Inflammatory macrophage treated with lipopolysaccharide for 4 hours (primary cell): Measurements from ENCODE around the gene FAM117B.
"Not testable (repeated sequence)": the region's sequence is repeated elsewhere in the genome, so short reads cannot be mapped to it uniquely, and the experiment has no call there.

Experiments used
- DNase-seq: peaks from one replicate; pipeline ENCODE4 v3.0.0-alpha.2; 2020

Gene FAM117B

DNA sequence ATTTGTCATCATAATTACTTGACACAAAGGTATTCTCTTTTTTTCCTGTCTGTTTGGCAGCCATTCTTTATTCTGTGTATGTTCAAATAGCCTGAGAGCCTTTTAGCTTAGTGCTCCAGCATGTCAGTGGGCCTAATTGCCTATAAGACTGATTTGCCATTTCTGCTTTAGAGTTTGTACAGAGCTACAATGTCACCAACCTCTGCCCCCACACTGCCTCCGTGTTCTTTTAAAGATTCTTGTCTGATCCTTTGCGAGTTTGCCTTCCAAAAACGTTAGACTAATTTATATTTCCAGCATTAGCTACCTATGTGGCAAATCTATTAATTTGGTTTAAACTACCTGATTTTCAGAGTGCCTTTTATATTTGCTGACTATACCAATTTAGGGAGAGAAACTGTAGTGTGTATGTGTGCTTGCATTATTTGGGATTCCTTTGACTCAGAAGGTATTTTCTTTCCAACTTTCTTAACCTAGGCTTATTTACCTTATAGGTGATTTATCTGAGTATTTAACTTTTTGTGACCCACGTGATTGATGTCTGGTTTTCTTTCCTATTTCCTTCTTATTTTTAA is 70.8 kb downstream of the FAM117B start:
- no peak for DNase-seq

- not testable (repeated sequence) for DNase-seq
Measured at GRCh38 chr2:202714971-202715935, 80.5 kb downstream of the FAM117B start.

- no peak for DNase-seq
Measured at GRCh38 chr2:202716114-202716718, 81.4 kb downstream of the FAM117B start.

DNA sequence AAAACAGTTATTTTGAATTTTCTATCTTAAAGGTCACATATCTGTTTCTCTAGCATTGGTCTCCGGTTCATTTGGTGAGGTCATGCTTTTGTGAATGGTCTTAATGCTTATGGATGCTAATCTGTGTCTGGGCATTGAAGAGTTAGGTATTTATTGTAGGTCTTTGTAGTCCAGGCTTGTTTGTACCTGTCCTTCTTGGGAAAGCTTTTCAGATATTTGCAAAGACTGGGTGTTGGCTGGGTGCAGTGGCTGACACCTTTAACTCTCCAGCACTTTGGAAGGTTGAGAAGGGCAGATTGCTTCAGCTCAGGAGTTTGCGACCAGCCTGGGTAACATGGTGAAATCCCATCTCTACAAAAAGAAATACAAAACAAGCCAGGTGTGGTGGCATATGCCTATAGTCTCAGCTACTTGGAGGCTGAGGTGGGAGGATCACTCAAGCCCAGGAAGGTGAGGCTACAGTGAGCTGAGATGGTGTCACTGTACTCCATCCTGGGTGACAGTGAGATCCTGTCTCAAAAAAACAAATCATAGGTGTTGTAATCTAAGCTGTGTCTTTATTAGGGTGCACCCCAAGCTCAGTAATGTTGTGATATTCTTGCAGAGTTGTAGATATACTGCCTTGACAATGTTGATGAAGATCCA is 82.3 kb downstream of the FAM117B start:
- DNase-seq, result no peak

DNA sequence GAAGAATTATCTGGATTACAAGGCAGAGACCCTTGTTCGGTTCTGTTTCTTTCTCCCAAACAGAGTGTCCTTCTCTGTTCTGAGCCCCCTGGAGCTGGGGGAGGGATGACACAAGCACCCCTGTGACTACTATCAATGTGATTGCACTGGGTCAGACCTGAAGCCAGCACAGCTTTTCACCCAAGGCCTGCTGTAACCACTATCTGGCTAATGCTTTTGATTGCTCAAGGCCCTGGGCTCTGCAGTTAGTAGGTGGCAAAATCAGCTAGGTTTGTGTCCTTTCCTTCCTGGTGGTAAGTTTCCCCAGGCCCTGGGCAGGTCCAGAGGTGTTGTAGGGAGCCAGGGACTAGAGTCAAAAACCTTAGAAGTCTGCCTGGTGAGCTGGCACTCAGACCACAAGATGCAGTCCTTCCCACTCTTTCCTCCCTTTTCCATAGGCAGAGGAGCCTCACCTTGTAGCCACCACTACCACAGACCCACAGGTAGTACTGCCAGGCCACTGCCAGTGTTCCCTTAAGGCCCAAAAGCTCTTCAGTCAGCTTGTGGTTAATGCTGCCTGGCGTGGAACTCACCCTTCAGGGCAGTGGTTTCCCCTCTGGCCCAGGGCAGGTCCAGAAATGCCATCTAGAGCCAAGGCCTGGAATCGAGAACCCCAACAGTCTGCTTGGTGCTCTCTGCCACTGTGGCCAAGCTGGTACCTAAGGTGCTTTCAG is 83.0 kb downstream of the FAM117B start:
- DNase-seq, result no peak

DNA sequence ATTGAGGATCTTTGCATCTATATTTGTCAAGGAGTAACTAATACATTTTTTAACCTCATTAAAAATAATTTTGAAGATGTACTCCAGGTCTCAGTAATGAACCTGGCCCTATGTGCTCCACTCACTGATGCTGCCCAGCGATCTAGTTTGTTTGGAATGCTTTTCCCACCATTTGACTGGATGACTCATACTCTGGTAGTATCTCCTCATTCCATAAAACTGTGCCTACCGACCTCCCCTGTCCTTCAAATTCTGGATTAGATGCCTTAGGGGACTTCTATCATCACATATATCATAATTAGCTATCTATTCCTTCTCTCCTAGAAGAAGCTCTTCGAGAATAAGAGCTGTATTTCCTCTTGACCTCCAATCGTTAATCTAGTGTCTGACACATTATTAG is 83.8 kb downstream of the FAM117B start:
- no peak for DNase-seq

GRCh38 chr2:202720226-202720625 is 85.5 kb downstream of the FAM117B start:
- no peak for DNase-seq

DNA sequence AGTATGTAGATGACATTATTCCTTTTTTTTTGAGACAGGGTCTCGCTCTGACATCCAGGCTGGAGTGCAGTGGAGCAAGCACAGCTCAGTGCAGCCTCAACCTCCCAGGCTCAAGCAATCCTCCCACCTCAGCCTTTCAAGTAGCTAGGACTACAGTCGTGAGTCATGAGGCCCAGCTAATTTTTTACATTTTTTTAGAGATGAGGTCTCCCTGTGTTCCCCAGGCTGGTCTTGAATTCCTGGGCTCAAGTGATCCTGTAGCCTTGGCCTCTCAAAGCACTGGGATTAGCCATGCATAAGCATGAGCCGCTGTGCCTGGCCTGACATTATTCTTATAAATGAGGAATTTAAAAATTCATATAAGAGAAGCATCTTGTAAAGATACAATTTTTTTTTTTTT is 86.9 kb downstream of the FAM117B start:
- DNase-seq, result no peak

DNA sequence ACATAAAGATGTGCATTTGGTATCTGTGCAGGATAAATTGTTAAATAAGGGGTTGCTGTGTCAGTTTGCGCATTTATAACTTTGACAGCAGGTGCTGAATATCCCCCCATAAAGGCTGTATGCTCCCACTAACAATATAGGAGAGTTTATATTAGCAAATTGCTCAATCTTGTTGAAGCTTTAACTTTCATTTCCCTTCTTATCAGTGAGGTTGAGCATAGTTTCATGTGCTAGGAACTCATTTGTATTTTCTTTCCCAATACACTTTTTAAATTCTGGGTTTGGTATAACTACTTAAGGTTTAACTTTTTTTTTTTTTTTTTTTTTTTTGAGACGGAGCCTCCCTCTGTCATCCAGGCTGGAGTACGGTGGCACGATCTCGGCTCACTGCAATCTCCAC is 89.0 kb downstream of the FAM117B start:
- peak; percentile 62 for DNase-seq

DNA sequence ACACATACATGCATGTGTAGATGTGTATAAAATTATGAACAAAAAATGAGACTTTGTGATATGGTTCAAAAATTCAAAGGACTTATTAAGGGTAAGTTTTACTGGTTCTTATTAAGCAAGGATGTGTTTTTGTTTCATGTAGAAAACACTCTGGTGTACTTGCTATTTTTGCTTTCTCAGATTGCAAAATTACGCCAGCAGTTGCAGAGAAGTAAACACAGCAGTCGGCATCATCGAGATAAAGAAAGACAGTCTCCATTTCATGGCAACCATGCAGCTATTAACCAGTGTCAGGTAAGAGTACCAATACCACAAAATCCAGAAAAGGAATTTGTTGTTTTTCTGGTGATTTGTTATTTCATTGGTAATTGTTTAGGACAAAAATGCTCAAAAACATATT is 91.3 kb downstream of the FAM117B start:
- DNase-seq, result no peak

DNA sequence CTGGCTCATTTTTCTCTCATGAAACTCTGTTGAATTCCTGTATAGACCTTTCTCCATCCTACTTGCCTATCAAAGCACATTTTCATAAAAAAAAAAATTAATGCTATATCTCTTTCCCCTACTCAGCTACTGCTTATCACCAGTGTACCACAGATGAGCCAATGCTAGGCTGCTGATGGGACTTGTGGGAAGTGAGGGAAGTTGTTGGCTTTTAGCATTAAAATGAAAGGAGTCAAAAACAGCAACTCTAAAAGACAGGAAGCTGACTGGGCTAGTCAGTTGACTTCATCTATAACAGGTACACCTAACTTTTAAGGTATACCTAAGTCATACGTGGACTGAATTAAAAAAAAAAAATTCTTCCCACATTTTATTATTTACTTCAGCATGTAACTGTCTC is 102.1 kb downstream of the FAM117B start:
- DNase-seq, result no peak

DNA sequence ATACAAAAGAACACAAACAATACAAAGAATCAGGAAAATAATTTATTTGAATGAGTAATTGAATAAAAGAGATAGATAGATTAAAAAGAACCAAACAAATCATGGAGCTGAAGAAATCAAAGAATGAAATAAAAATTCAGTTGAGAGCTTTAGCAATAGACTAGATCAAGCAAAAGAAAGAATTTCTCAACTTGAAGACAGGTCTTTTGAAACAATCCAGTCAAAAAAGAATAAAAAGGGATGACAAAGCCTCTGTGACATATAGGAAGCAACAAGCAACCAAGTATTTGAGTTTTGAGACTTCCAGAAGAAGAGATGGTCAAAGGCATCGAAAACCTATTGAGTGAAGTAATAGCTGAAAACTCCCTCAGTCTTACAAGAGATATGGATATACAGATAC is 108.8 kb downstream of the FAM117B start:
- no peak for DNase-seq

DNA sequence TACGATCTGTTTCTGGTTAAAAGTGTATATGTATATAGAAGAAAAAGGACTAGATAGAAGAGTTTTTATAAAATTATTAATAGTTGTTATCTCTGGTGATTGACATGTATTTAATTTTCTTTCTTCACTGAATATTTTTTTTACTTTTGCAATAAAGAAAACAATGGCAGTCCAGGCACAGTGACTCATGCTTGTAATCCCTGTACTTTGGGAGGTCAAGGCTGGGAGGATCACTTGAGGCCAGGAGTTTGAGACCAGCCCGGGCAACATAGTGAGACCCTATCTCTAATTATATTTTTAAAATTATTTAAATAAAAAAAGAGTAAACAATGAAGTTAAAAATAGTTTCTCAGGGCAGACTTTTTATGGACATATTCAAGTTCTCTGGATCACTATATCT is 114.7 kb downstream of the FAM117B start:
- DNase-seq, result no peak

DNA sequence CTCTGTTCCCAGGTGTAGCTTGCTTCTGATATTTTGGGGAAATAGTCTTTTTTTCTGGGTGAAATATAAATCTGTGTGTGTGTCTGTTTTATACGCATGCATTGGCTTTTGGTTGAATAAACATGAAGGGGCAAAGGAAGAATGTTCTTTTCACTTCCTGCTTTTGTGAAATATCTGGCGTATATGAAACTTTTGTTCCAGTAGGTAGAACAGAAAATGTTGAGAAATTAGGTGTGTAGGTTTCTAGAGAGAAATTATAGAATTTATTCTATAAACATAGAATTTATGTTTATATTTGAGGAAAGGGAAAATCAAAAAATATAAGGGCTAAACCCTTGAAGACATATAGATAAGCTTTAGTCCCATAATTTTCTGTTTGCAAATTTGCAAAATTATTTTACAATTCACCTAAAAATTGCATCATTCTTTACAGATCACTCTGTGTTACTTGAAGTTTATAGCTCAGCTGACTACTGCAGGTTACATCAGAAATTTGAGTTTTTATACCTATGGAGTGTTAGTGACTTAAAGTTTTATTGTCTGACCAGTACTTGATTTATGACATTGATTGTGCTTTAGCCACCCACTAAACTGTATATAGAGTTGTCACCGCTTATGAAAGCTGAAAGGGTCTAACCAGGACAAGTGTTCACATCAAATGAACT is 116.1 kb downstream of the FAM117B start:
- DNase-seq, result no peak

DNA sequence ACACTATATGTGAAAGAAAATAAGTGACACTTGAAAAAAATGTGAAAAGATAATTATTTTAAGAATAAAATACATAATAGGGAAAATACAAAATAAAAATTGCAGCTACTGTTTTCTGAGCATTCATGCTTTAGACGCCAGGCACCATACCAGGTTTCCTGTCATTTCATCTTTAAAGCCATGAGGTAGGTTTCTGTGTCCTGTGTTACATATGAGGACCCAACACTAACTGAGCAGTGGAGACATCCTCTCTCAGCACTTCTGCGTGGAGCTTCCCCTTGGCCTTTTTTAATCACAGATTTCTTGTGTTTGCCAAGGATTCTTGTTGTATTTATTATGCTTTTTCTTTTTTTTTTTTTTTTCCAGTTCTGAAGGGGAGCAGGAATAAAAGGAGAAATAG is 117.3 kb downstream of the FAM117B start:
- DNase-seq, result no peak

DNA sequence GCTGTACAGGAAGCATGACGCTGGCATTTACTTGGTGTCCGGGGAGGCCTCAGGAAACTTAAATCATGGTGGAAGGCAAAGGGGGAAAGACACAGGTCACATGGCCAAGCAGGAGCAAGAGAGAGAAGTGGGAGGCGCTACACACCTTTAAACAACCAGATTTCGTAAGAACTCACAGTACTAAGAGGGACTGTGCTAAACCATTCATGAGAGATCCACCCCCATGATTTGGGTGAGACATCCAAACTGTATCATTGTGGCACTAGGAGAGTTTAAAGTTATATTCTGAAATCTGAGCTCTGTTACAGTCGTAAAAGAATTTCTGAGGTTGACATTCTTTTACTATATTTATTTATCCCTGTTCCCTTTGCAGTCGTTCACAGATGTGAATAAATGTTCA is 120.2 kb downstream of the FAM117B start:
- no peak for DNase-seq

GRCh38 chr2:202756598-202756997 is 121.8 kb downstream of the FAM117B start:
- DNase-seq, result no peak

- DNase-seq, result no peak
Measured at GRCh38 chr2:202757339-202757738, 122.6 kb downstream of the FAM117B start.

GRCh38 chr2:202758128-202758527 is 123.4 kb downstream of the FAM117B start:
- no peak for DNase-seq

DNA sequence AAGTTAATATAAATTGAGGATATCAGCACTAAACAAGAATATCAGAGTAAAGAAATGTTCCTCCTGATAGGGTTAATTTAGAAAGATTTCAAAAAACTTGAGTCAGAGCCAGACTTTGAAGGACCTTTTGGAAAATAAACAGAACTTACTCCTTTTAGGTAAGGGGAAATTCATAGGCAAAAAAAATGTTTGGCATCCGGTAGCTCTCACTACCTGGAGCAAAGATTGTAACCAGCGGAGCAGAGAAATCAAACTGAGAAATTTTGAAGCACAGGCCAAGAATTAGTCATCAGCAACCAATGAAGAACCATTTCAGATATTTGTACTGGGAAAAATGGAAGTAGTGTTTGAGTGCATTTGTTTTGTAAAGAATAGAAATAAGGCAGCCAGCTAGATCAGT is 123.8 kb downstream of the FAM117B start:
- no peak for DNase-seq

DNA sequence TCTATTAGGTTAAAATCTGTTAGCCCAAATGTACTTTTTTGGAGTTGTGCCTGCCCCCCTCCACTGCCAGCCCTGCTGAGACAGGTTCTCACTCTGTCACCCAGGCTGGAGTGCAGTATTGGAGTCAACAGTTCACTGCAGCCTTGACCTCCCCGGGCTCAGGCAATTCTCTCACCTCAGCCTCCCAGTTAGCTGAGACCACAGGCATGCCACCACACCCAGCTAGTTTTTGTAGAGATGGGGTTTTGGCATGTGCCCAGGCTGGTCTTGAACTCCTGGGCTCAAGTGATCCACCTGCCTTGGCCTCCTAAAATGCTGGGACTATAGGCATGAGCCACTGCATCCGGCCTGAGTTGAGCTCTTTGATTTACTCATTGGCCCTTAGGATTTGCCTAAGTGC is 126.1 kb downstream of the FAM117B start:
- no peak for DNase-seq

GRCh38 chr2:202762556-202762955 is 127.8 kb downstream of the FAM117B start:
- peak; percentile 47 for DNase-seq
